ENCODE data around the gene CDH4. TPM values are rescaled to one million over a fixed set of nuclear protein-coding genes. Genes with fewer than 3 reads are reported as not detected.
A peak's percentile ranks its signal among the peaks of the same experiment; 100 is the strongest.

The CDH4 gene
- total and polyA plus RNA-seq, 2 donors from 2014 or later: 1.1 TPM; not detected in 1

DNA sequence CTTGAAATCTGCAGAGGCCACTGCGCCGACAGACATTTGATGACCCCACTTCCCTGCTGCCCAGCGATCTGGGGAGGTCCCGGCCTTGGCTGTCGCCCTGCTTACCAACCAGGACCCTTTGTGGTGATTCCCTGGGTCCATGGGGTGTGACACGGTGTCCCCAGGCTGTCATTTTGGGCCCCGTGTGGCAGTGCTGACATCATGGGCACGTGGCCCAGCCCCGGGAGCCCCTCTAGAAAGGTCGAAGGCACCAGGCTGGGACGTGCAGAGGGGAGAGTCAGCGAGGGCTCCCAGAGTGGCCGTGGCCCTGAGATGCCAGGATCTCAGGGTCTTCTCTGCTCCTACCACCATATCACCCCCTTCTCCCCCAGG, 643.6 kb downstream of the CDH4 start:
- TF ChIP-seq, protein P1, sequence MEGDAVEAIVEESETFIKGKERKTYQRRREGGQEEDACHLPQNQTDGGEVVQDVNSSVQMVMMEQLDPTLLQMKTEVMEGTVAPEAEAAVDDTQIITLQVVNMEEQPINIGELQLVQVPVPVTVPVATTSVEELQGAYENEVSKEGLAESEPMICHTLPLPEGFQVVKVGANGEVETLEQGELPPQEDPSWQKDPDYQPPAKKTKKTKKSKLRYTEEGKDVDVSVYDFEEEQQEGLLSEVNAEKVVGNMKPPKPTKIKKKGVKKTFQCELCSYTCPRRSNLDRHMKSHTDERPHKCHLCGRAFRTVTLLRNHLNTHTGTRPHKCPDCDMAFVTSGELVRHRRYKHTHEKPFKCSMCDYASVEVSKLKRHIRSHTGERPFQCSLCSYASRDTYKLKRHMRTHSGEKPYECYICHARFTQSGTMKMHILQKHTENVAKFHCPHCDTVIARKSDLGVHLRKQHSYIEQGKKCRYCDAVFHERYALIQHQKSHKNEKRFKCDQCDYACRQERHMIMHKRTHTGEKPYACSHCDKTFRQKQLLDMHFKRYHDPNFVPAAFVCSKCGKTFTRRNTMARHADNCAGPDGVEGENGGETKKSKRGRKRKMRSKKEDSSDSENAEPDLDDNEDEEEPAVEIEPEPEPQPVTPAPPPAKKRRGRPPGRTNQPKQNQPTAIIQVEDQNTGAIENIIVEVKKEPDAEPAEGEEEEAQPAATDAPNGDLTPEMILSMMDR (IDR thresholded peaks at IDR 0.05; ENCODE audit: borderline replicate concordance, extremely low read depth, insufficient read depth): no peak
- Histone ChIP-seq H3K36me3 (ENCODE audit: control insufficient read depth in 2 of 3, insufficient read depth in 3 of 3, low read length in 3 of 3) (no peaks in the 10 kb centered on the region), H3K27me3 (ENCODE audit: control insufficient read depth, insufficient read depth, low read length) (no peaks in the 10 kb centered on the region), H3K9me3 (ENCODE audit: control insufficient read depth in 2 of 3, insufficient read depth in 1 of 3, low read length in 3 of 3) (no peaks in the 10 kb centered on the region), H3K4me1 (ENCODE audit: control insufficient read depth in 2 of 3, insufficient read depth in 2 of 3, low read depth in 1 of 3, low read length in 3 of 3) (peaks cover 0 to 3% (median 1%) of the 10 kb centered on the region in 3 donors), H3K27ac (ENCODE audit: low read depth in 2 of 2, low read length in 2 of 2) (no peak overlapping the region), H3K9ac (ENCODE audit: low read length in 3 of 3) (no peak overlapping the region), H3K4me3 (ENCODE audit: low read length in 3 of 3) (no peak overlapping the region)
- peak in 1 of 5 donors; percentile 60 for DNase-seq
- no peak for FAIRE-seq
- intact Hi-C loops (cut with DNase I): no loop called here

DNA sequence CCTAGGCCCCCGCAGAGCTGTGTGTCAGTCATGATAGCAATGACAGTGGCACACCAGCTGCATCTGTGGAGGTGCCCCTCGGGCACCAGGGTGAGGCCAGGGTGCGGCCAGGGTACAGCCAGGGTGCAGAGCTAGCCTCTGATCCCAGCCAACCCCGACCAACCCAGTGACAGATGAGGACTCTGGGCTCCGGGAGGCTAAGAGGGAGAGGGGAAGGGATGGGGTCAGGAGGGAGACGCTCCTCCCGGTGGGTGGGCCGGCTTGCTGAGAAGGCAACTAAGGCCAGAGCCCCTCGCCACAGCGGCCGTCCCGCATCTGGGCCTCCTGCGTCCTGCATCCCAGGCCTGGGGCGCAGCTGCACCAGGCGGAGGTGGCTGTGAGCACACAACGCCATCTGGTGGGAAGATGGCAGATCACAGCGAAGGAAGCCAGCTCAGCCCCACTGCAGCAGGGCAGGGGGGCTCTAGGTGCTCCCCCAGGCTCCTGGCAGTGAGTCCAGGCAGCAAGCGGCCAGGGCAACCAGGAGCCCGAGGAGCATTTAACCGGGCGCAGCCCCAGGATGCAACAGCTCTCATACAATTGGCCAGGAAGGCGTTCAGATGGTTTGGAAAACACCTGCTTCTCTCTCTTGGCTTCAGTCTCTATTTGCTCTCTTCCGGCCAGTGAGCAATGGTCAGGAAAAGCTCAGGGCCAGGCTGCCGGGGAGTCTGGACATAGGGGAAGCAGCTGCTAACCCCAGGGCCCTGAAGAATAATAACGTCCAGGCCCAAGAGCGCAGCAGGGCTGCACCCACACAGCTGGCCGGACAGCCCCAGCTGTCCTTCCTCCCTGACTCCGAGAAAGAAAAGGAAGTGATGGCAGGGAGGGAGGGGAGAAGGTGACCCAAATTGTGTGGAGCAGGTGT, 644.2 kb downstream of the CDH4 start:
- Histone ChIP-seq H3K4me3 (ENCODE audit: low read length in 3 of 3) (no peak overlapping the region), H3K27me3 (ENCODE audit: control insufficient read depth, insufficient read depth, low read length) (no peaks in the 10 kb centered on the region), H3K9me3 (ENCODE audit: control insufficient read depth in 2 of 3, insufficient read depth in 1 of 3, low read length in 3 of 3) (no peaks in the 10 kb centered on the region), H3K9ac (ENCODE audit: low read length in 3 of 3) (no peak overlapping the region), H3K27ac (ENCODE audit: low read depth in 2 of 2, low read length in 2 of 2) (no peak overlapping the region), H3K4me1 (ENCODE audit: control insufficient read depth in 2 of 3, insufficient read depth in 2 of 3, low read depth in 1 of 3, low read length in 3 of 3) (peaks cover 0 to 4% (median 3%) of the 10 kb centered on the region in 3 donors), H3K36me3 (ENCODE audit: control insufficient read depth in 2 of 3, insufficient read depth in 3 of 3, low read length in 3 of 3) (no peaks in the 10 kb centered on the region)
- FAIRE-seq (no peak), DNase-seq (peak in 4 of 5 donors; percentile 44 to 68 (median 58))
- intact Hi-C loops (cut with DNase I): no loop called here
- TF ChIP-seq, protein P1 (IDR thresholded peaks at IDR 0.05; ENCODE audit: borderline replicate concordance, extremely low read depth, insufficient read depth): peak; percentile 67

DNA sequence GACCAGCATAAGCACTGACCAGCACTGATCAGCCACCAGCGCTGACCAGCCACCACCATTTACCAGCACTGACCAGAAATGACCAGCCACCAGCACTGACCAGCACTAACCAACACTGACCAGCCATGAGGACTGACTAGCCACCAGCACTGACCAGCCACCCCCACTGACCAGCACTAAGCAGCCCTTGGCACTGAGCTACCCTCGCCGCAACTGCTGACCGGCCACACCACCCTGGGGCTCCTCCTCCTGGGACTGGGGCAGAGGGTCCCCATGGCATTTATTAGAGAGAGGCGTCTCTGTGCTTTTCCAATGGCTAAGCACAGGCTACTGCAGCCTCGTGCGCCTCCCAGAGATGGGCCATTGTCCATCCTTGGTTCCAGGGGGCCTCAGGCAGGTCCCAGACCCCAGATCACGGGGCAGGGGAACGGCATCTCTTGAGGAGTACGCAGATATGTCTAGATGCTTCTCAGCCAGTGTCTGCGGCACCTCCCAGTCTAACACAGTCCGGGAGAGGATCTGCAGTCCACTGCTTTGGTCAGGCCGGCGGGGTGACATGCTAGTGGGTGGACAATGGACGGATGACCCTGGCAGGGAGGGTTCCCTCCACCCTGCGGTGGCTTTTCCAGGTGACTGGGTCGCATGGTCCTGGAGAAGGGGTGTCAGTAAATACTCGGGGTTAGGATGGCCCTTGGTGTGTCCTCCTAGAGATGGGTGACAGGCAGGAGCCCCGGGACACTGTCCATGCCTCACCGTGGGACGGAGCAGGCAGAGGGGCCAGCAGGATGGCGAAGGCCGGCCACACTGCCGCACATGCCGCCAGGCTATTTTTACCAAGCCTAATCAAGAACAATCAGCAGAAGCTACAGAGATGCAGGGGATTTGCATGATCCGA, 645.6 kb downstream of the CDH4 start:
- no peak overlapping the region for H3K27ac ChIP-seq (ENCODE audit: low read depth in 2 of 2, low read length in 2 of 2)
- no peaks in the 10 kb centered on the region for H3K27me3 ChIP-seq (ENCODE audit: control insufficient read depth, insufficient read depth, low read length)
- H3K9ac ChIP-seq (ENCODE audit: low read length in 3 of 3): no peak overlapping the region
- peaks cover 0 to 4% (median 3%) of the 10 kb centered on the region in 3 donors for H3K4me1 ChIP-seq (ENCODE audit: control insufficient read depth in 2 of 3, insufficient read depth in 2 of 3, low read depth in 1 of 3, low read length in 3 of 3)
- no peaks in the 10 kb centered on the region for H3K9me3 ChIP-seq (ENCODE audit: control insufficient read depth in 2 of 3, insufficient read depth in 1 of 3, low read length in 3 of 3)
- no peak for DNase-seq
- H3K36me3 ChIP-seq (ENCODE audit: control insufficient read depth in 2 of 3, insufficient read depth in 3 of 3, low read length in 3 of 3): no peaks in the 10 kb centered on the region
- TF ChIP-seq, protein P1 (IDR thresholded peaks at IDR 0.05; ENCODE audit: borderline replicate concordance, extremely low read depth, insufficient read depth): no peak
- no peak for FAIRE-seq
- intact Hi-C loops (cut with DNase I): no loop called here
- H3K4me3 ChIP-seq (ENCODE audit: low read length in 3 of 3): no peak overlapping the region

Data from kidney (tissue), 14 donors.